NCI-H1105 treated with DMSO at 0.1 percent for 48 hours (cell line): ENCODE data around the gene CD53.
"Not testable (repeated sequence)": the region's sequence is repeated elsewhere in the genome, so short reads cannot be mapped to it uniquely, and the experiment has no call there.

Source experiments
- DNase-seq: peaks from one replicate; lab custom pipeline; 2025; lab: John Stamatoyannopoulos, UW

Gene CD53

DNA sequence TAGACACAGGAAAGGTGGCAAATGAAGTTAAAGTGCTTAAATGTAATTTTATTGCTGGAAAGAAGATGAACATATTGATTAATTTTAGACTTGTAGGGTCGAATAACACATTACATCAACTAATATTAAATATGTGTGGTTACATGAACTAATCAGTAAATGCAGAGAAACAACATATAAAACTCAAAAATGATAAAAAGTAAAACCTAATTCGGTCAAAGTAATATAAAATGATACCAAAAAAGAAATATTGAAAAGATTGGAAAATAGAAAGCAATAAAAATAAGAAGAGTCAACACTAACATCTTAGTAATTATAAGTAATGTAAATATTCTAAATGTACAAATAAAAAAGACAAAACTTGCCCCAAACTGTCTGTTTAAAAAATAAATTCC, 43.3 kb downstream of the CD53 start:
- no peak for DNase-seq

DNA sequence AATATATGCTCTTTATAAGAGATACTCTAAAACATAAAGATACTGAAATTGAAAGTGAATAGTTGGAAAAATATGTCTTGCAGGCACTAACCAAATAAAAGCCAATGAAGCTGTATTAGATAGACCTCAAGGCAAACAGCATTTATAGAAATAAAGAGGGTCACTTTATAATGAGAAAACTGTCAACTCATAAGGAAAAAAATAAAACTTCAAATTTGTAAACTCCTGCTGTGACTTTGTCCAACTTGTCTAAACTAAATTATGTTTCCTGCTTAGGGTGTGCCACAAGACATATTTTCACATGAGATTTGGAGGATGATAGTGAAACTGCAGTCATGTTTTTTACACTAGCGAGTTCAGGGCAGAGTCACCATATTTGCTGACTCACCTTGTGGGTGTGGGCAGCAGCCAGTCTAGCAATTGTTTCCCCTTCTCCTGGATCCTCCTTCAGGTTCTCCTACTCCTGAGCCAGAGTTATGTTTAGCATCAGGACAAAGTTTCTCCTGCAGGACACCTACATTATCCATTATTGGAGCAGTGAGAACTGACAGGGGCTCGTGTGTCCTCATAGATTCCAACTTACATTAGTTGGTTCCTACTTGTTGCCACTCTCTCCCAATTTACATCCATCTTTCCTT, 43.8 kb downstream of the CD53 start:
- DNase-seq: no peak

DNA sequence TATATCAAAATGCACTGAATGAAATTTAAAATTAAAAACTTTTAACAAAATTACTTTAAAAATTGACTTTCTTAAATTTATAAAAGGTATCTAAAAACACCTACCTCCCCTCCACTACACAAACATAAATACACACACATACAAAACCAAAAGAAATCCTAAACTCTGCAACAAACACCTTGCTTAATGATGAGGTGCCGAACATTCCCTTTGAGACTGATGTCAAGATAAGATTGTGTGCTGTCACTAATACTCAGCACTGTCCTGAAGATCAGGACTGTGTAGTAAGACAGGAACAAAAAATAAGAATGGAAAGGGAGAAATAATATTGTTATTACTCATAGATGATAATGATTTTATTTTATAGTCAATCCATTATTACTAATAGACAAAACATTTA, 45.1 kb downstream of the CD53 start:
- DNase-seq: no peak

DNA sequence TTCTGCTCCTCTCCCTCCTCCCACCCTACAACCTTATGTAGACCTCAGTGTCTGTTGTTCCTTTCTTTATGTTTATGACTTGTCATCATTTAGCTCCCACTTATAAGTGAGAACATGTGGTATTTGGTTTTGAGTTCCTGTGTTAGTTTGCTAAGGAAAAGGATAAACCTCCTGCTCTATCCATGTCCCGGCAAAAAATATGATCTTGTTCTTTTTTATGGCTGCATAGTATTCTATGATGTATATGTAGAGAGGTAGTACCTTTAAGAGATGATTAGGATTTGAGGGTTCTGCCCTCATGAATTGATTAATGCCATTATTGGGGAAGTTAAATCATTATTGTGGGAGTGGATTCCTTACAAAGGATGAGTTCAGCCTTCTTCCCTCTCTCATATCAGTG, 49.0 kb downstream of the CD53 start:
- DNase-seq: no peak

DNA sequence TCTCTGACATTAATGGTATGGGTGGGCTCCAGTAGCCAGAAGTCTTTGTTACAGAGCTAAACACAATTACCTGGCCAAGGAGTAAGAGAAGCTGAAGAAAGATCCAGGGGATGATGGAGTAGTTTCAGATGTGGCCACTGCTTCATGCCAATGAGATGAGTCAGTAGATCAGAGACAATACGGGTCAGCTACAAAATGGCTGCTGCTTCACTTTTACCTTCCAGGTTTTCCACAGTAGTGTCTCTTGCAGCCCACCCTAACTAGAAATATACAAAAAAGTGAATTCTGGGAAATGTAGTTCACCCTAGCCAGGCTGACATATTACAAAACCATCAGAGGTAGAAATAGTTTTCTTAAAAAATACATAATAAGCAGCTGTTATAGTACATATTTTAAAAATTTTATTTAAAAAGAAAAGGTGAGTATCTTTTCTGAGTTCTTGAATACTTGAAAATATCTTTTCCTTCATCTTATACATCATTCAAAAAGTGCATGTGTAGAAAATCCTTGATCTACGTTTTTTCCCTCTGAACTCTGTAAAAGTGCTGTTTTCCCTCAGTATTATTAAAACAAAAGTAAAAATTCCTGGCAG, 54.6 kb downstream of the CD53 start:
- DNase-seq: no peak

DNA sequence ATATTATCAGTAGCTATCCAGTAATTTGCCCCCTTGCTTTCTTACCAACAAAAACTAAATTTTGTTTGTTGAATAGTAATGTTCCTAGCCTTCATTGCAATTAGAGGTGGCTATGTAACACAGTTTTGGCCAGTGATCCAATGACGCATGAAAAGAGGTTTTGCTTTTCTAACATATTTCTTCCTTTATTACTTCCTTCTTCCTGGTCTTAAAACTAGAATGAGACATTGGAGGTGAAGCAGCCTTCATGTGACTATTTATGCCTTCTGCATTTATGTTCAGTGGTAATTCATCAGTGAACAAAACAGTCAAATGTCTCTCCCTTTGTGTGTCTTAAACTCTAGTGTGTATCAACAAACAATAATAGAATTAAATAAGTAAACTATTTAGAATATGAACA, 55.2 kb downstream of the CD53 start:
- no peak for DNase-seq

DNA sequence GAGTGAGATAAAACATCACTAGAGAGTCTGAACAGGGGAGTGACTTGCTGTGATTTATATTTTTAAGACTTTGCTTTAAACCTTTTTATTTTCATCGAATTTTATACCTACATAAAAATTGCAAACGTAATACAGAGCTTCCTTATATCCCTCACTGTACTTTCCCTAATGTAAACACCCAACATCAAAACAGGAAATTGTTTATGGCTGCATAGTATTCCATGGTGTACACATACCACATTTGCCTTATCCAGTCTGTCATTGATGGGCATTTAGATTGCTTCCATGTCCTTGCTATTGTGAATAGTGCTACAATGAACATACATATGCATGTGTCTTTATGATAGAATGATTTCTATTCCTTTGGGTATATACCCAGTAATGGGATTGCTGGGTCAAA, 56.0 kb downstream of the CD53 start:
- DNase-seq: no peak

DNA sequence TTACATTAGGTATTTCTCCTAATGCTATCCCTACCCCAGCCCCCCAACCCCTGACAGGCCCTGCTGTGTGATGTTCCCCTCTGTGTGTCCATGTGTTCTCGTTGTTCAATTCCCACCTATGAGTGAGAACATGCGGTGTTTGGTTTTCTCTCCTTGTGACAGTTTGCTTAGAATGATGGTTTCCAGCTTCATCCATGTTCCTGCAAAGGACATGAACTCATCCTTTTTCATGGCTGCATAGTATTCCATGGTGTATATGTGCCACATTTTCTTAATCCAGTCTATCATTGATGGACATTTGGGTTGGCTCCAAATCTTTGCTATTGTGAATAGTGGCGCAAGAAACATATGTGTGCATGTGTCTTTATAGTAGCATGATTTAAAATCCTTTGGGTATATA, 58.1 kb downstream of the CD53 start:
- DNase-seq: not testable (repeated sequence)

DNA sequence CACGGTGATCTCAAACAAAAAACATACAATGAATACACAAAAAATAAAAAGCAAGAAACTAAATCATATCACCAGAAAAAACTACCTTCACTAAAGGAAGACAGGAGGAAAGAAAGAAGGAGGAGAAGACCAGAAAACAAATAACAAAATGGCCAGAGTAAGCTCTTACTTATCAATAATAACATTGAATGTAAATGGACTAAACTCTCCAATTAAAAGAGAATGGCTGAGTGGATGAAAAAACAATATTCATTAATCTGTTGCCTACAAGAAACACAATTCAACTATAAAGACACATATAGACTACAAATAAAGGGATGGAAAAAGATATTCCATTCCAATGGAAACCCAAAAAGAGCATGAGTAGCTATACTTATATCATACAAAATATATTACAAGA, 63.6 kb downstream of the CD53 start:
- DNase-seq: no peak

DNA sequence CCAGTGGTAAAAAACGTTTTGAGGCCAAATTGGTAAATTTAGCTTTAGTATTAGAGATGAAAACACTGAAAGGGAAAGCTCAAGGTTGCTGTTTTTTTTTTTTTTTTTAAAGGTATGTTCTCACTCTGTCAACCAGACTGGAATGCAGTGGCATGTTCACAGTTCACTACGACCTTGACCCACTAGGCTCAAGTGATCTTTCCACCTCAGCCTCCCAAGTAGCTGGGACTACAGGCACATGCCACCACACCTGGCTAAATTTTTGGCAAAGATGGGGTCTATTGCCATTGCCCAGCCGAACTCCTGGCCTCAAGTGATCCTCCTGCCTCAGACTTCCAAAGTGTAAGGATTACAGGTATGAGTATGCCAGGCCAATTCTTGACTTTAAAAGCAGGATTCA, 71.9 kb downstream of the CD53 start:
- DNase-seq: no peak

DNA sequence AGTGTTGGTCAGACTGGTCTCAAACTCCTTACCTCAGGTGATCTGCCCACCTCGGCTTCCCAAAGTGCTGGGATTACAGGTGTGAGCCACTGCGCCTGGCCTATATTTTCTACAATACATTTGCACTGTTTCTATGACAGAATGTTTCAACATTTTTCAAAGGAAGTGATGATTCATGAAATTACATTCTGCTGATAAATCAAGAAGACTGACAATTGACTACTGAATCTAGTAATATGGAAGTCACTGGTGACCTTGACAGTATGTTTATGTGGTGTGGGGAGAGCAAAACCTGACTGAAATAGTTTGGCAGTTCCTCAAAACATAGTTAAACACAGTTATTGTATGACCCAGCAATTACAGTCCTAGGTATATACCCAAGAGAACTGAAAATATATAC, 72.7 kb downstream of the CD53 start:
- no peak for DNase-seq

DNA sequence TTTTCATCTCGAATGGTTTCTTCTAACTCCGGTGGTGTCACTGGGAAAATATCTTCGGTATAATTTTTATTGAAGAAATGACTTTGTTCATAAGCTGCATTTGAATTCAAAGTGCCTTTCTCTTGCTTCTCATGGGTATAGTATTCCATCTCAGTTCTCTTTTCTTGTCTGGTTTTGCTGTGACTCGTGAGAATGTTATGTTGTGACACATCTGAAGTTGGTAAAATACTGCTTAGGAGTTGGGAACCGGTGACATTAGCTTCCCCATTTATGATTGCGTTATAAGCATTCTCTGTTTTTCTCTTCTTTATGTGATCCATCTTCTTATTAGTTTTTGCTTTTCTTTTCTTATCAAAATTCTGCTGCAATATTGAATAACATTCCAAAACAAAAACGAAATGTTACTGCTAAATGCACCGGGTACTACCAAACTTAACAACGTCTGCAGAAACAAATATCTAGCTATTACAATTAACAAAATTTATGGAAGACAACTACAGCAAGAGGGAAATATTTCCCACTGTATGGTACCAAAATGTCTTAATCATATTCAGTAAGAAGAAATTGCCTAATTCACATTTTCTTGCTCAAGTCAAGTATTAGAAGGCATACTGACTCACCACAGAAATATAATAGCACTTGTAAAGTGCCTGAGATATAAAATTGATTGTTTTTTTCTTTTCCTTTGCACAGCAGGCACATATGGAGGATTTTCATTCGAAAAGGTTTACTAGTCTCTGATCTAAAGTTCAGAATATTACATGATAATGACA, 75.3 kb downstream of the CD53 start:
- no peak for DNase-seq
